HCT116 (cell line): Measurements from ENCODE around the gene FAM53A. TPM values are rescaled to one million over a fixed set of nuclear protein-coding genes. Genes with fewer than 3 reads are reported as not detected.

ENCODE experiments used
- ATAC-seq: fragments of 200-7000 bp; cut with Tn5 transposase; 2 replicates; pipeline ENCODE4 v1.9.1; 2020; ENCODE audit warnings: mild to moderate bottlenecking, moderate library complexity
- BruUV-seq: library from RNA; stranded (reverse); fragments of 400-500 nt; replicated peaks from 2 replicates; lab custom pipeline; 2021; lab: Mats Ljungman, UMichigan
- CTCF ChIA-PET: fragments of 300-600 bp; sonication (Branson Sonifier 250); formaldehyde crosslinking; loops from one replicate; lab custom pipeline; 2021; ENCODE audit warnings: antibody characterized with exemption; lab: Charles Lee
- POLR2A ChIA-PET: fragments of 300-600, 350-600 bp; sonication (Branson Sonifier 250); formaldehyde crosslinking; loops from one replicate; lab custom pipeline; 2021; ENCODE audit warnings: antibody characterized with exemption; lab: Charles Lee
- RAD21 ChIA-PET, 2 experiments: fragments of 300-600 bp; sonication (Branson Sonifier 250); formaldehyde crosslinking; loops; one replicate each; lab custom pipeline; 2023; ENCODE audit warnings: low total read pairs in 2 of 2; ENCODE audit not compliant: uncharacterized antibody in 2 of 2, unreplicated experiment in 2 of 2, low non-redundant PET in 1 of 2; lab: Charles Lee
- DNase-seq: peaks from one replicate; pipeline ENCODE4 v3.0.0-alpha.2; 2010; ENCODE audit warnings: low read depth, low spot score
- H2AFZ ChIP-seq: fragments of 200-600 bp; shearing (Covaris generic), sonication (generic); 2 replicates; pipeline ENCODE4 v1.6.1; 2017; ENCODE audit warnings: low read depth, mixed run types, mixed read lengths, antibody characterized with exemption, low read length; ENCODE audit not compliant: poor library complexity, severe bottlenecking
- H3K27ac ChIP-seq: 2 replicates; pipeline ENCODE4 v1.5.1; 2012; ENCODE audit warnings: low read depth, low read length
- H3K27me3 ChIP-seq: fragments of 200-600 bp; sonication (generic); 2 replicates; pipeline ENCODE4 v1.6.1; 2016; ENCODE audit warnings: mixed run types, low read length, mixed read lengths; ENCODE audit not compliant: insufficient read depth
- H3K36me3 ChIP-seq, 2 experiments: fragments of 200-500 bp in 1 of 2; fragments of 200-600 bp in 1 of 2; sonication (Bioruptor generic) in 1 of 2; sonication (generic) in 1 of 2; 2 replicates each; pipeline versions ENCODE4 v1.5.1 to v1.6.1; 2014 to 2016; ENCODE audit warnings: low read length in 2 of 2, inconsistent platforms in 1 of 2, mixed read lengths in 1 of 2, mixed run types in 1 of 2; ENCODE audit not compliant: insufficient read depth in 2 of 2, control insufficient read depth in 1 of 2
- H3K4me1 ChIP-seq, 2 experiments: fragments of 200-600 bp in 1 of 2; sonication (generic) in 1 of 2; 2 replicates each; pipeline versions ENCODE4 v1.5.1 to v1.6.1; 2012 to 2017; ENCODE audit warnings: low read length in 2 of 2, inconsistent platforms in 1 of 2, mild to moderate bottlenecking in 1 of 2, mixed read lengths in 1 of 2, mixed run types in 1 of 2, moderate library complexity in 1 of 2; ENCODE audit not compliant: insufficient read depth in 2 of 2, control insufficient read depth in 1 of 2
- H3K4me2 ChIP-seq: fragments of 200-600 bp; sonication (generic); 2 replicates; pipeline ENCODE4 v1.6.1; 2017; ENCODE audit warnings: mixed run types, low read length, mixed read lengths
- H3K4me3 ChIP-seq, 2 experiments: fragments of 200-600 bp in 1 of 2; sonication (generic) in 1 of 2; replicated peaks in 1 of 2; 2 replicates each; pipeline ENCODE4 v1.5.1; 2011 to 2016; ENCODE audit warnings: low read length in 2 of 2, control low read depth in 1 of 2, low read depth in 1 of 2, mild to moderate bottlenecking in 1 of 2, mixed read lengths in 1 of 2, mixed run types in 1 of 2
- H3K79me2 ChIP-seq: fragments of 200-600 bp; sonication (generic); 2 replicates; pipeline ENCODE4 v1.6.1; 2017; ENCODE audit warnings: mild to moderate bottlenecking, mixed run types, low read length, moderate library complexity, mixed read lengths; ENCODE audit not compliant: insufficient read depth
- H3K9ac ChIP-seq: fragments of 200-600 bp; sonication (generic); 2 replicates; pipeline ENCODE4 v1.6.1; 2016; ENCODE audit warnings: low read length, mixed read lengths
- H3K9me2 ChIP-seq: fragments of 200-600 bp; sonication (generic), shearing (Covaris generic); 2 replicates; pipeline ENCODE4 v1.6.1; 2017; ENCODE audit warnings: mixed run types, mild to moderate bottlenecking, moderate library complexity; ENCODE audit not compliant: insufficient read depth
- H3K9me3 ChIP-seq, 2 experiments: fragments of 200-500 bp in 1 of 2; fragments of 200-600 bp in 1 of 2; sonication (Bioruptor generic) in 1 of 2; sonication (generic) in 1 of 2; 2 replicates each; pipeline ENCODE4 v1.6.1; 2014 to 2017; ENCODE audit warnings: low read length in 2 of 2, mixed read lengths in 2 of 2, inconsistent platforms in 1 of 2, low read depth in 1 of 2, mild to moderate bottlenecking in 1 of 2, mixed run types in 1 of 2, moderate library complexity in 1 of 2; ENCODE audit not compliant: control insufficient read depth in 1 of 2, insufficient read depth in 1 of 2
- H4K20me1 ChIP-seq: fragments of 200-600 bp; sonication (generic), shearing (Covaris generic); 2 replicates; pipeline ENCODE4 v1.6.1; 2017; ENCODE audit warnings: mixed run types, mild to moderate bottlenecking, moderate library complexity; ENCODE audit not compliant: insufficient read depth
- ATF3 ChIP-seq: IDR thresholded peaks from 2 replicates; pipeline ENCODE4 v1.6.1; 2012
- CBX3 ChIP-seq: IDR thresholded peaks from 2 replicates; pipeline ENCODE4 v1.6.1; 2012; ENCODE audit warnings: low read depth
- CEBPB ChIP-seq: IDR thresholded peaks from 2 replicates; pipeline ENCODE4 v1.6.1; 2012; ENCODE audit warnings: low read depth
- CTCF ChIP-seq, 3 experiments: fragments of 200-600 bp in 1 of 3; sonication (generic) in 1 of 3; IDR thresholded peaks in 2 of 3; conservative IDR thresholded peaks in 1 of 3; 2 replicates each; pipeline ENCODE4 v1.5.1; 2012 to 2017; ENCODE audit warnings: low read depth in 2 of 3, low read length in 2 of 3, antibody characterized with exemption in 1 of 3, borderline replicate concordance in 1 of 3, control low read depth in 1 of 3, mild to moderate bottlenecking in 1 of 3, mixed read lengths in 1 of 3, mixed run types in 1 of 3, moderate library complexity in 1 of 3; ENCODE audit not compliant: insufficient read depth in 1 of 3
- EGR1 ChIP-seq: IDR thresholded peaks from 2 replicates; pipeline ENCODE4 v1.6.1; 2012; ENCODE audit warnings: low read depth
- EZH2 ChIP-seq: fragments of 200-600 bp; sonication (generic); IDR thresholded peaks from 2 replicates; pipeline ENCODE4 v1.6.1; 2017; ENCODE audit warnings: antibody characterized with exemption, mixed run types
- EZH2phosphoT487 ChIP-seq: fragments of 200-600 bp; IDR thresholded peaks from 2 replicates; pipeline ENCODE4 v1.6.1; 2018; ENCODE audit warnings: antibody characterized with exemption, borderline replicate concordance
- FOSL1 ChIP-seq: IDR thresholded peaks from 2 replicates; pipeline ENCODE4 v1.6.1; 2012; ENCODE audit warnings: low read depth
- JUND ChIP-seq: IDR thresholded peaks from 2 replicates; pipeline ENCODE4 v1.6.1; 2012
- POLR2A ChIP-seq: IDR thresholded peaks from 2 replicates; pipeline ENCODE4 v1.7.0; 2011; ENCODE audit warnings: borderline replicate concordance; ENCODE audit not compliant: insufficient read depth, insufficient read length; ENCODE audit errors: extremely low read depth
- POLR2AphosphoS5 ChIP-seq: IDR thresholded peaks from 2 replicates; pipeline ENCODE4 v1.6.1; 2011; ENCODE audit warnings: mild to moderate bottlenecking, low read depth, low read length, moderate library complexity
- RAD21 ChIP-seq: IDR thresholded peaks from 2 replicates; pipeline ENCODE4 v1.6.1; 2012; ENCODE audit warnings: low read depth, mild to moderate bottlenecking
- REST ChIP-seq: IDR thresholded peaks from 2 replicates; pipeline ENCODE4 v1.6.1; 2012; ENCODE audit warnings: low read depth
- SIN3A ChIP-seq: IDR thresholded peaks from 2 replicates; pipeline ENCODE4 v1.6.1; 2012; ENCODE audit warnings: low read depth
- SP1 ChIP-seq: IDR thresholded peaks from 2 replicates; pipeline ENCODE4 v1.6.1; 2012; ENCODE audit warnings: low read depth
- SRF ChIP-seq: IDR thresholded peaks from 2 replicates; pipeline ENCODE4 v1.6.1; 2012; ENCODE audit warnings: low read depth
- YY1 ChIP-seq: IDR thresholded peaks from 2 replicates; pipeline ENCODE4 v1.6.1; 2011; ENCODE audit warnings: low read length, low read depth, moderate library complexity, mild to moderate bottlenecking; ENCODE audit not compliant: insufficient replicate concordance; ENCODE audit errors: extremely low read depth
- ZBTB33 ChIP-seq: IDR thresholded peaks from 2 replicates; pipeline ENCODE4 v1.6.1; 2011; ENCODE audit warnings: mild to moderate bottlenecking, low read length, moderate library complexity; ENCODE audit not compliant: insufficient replicate concordance; ENCODE audit errors: extremely low read depth
- ZFX ChIP-seq: fragments of 450-650 bp; IDR thresholded peaks from 2 replicates; pipeline ENCODE4 v1.6.1; 2017
- ZNF274 ChIP-seq: fragments of 200-500 bp; sonication (Bioruptor generic); IDR thresholded peaks from 2 replicates; pipeline ENCODE4 v1.6.1; 2014; ENCODE audit warnings: mild to moderate bottlenecking, low read depth, low read length, inconsistent platforms
- intact Hi-C: fragments of 100-400 bp; cut with micrococcal nuclease; formaldehyde crosslinking; loops from 2 replicates; pipeline ENCODE4 v1.10.0; 2022
- total RNA-seq: library from RNA; stranded (reverse); gene quantifications from one replicate; pipeline ENCODE4 v1.2.1, GENCODE V29; 2021; ENCODE audit not compliant: unreplicated experiment

Gene FAM53A
- total RNA-seq, 1 experiment from 2014 or later = 1.1 TPM

- H2AFZ ChIP-seq = no peak overlapping the region
- H3K79me2 ChIP-seq = no peaks in the 10 kb centered on the region
- ChIA-PET RAD21 (no interaction called here), CTCF (no interaction called here), POLR2A (no interaction called here)
- no peak for DNase-seq
- no peak overlapping the region for H3K27ac ChIP-seq
- no peak overlapping the region for H3K4me3 ChIP-seq
- H3K4me2 ChIP-seq = no peak overlapping the region
- H4K20me1 ChIP-seq = no peaks in the 10 kb centered on the region
- H3K4me1 ChIP-seq = peaks cover 0 to 13% of the 10 kb centered on the region in 2 experiments; a peak in 2 of 4 replicates
- no peak for TF ChIP-seq CTCF (IDR thresholded peaks at IDR 0.05 in 2 of 3, conservative IDR thresholded peaks at IDR 0.05 in 1 of 3; ENCODE audit: borderline replicate concordance in 1 of 3, insufficient read depth in 1 of 3, low read depth in 2 of 3, low read length in 2 of 3)
- TF ChIP-seq FOSL1 = no peak
- TF ChIP-seq RAD21 = no peak
- no peak for TF ChIP-seq ATF3
- no peak for TF ChIP-seq ZNF274
- no peak for TF ChIP-seq ZFX
- no peak for TF ChIP-seq CBX3
- TF ChIP-seq POLR2A = no peak
- TF ChIP-seq EZH2 = no peak
- TF ChIP-seq EZH2phosphoT487 = no peak
- no peak for TF ChIP-seq SIN3A
- no peak for TF ChIP-seq ZBTB33
- TF ChIP-seq REST = no peak
- TF ChIP-seq EGR1 = no peak
- TF ChIP-seq POLR2AphosphoS5 = no peak
- no peak for TF ChIP-seq YY1
- TF ChIP-seq JUND = no peak
- TF ChIP-seq SRF = no peak
- no peak for TF ChIP-seq CEBPB
- TF ChIP-seq SP1 = no peak
- no peaks in the 10 kb centered on the region for H3K9me3 ChIP-seq
- no peak overlapping the region for H3K9ac ChIP-seq
- no peaks in the 10 kb centered on the region for H3K27me3 ChIP-seq
- no peak for ATAC-seq
- BruUV-seq = no TSS peak
- no peaks in the 10 kb centered on the region for H3K36me3 ChIP-seq
- H3K9me2 ChIP-seq = no peaks in the 10 kb centered on the region
- intact Hi-C loops = no loop called here
Measured at GRCh38 chr4:1610791-1611500, 73.2 kb downstream of the FAM53A start.
